ENCODE data around the gene GDF3. TPM values are rescaled to one million over a fixed set of nuclear protein-coding genes. Genes with fewer than 3 reads are reported as not detected.

GDF3 gene
- total RNA-seq, 1 experiment from 2014 or later: not detected

- TF ChIP-seq CTCF (IDR thresholded peaks at IDR 0.05; ENCODE audit: unreplicated experiment): no peak
- Mint-ChIP-seq H3K27me3 (ENCODE audit: unreplicated experiment) (peaks cover under 1% of the 10 kb centered on the region), H3K4me3 (ENCODE audit: low read depth, unreplicated experiment) (no peak within 1 kb of the TSS), H3K36me3 (ENCODE audit: insufficient read depth, unreplicated experiment) (no peaks in the 10 kb centered on the region), H3K27ac (ENCODE audit: unreplicated experiment) (no peak within 1 kb of the TSS), H3K4me1 (ENCODE audit: low read depth, unreplicated experiment) (no peaks in the 10 kb centered on the region), H3K9me3 (ENCODE audit: low read depth, unreplicated experiment) (no peaks in the 10 kb centered on the region)
- intact Hi-C loops (cut with micrococcal nuclease; ENCODE audit: unreplicated experiment): no loop called here
- no TSS peak for BruUV-seq (replicated peaks)
- DNase-seq: no peak
- CTCF ChIA-PET: no interaction called here
Measured at GRCh38 chr12:7711133-7711532, 15.6 kb upstream of the GDF3 start, which contains the start of gene DPPA3. DPPA3 (plus strand) TSS chr12:7711433; CDS start chr12:7711571, 138 bp downstream.

GRCh38 chr12:7709969-7710675 lies 14.5 kb upstream of the GDF3 start:
- intact Hi-C loops (cut with micrococcal nuclease; ENCODE audit: unreplicated experiment): no loop called here
- H3K4me1 Mint-ChIP-seq (ENCODE audit: low read depth, unreplicated experiment): no peaks in the 10 kb centered on the region
- H3K4me3 Mint-ChIP-seq (ENCODE audit: low read depth, unreplicated experiment): no peak overlapping the region
- no TSS peak for BruUV-seq (replicated peaks)
- no peaks in the 10 kb centered on the region for H3K27me3 Mint-ChIP-seq (ENCODE audit: unreplicated experiment)
- no peak for DNase-seq
- H3K9me3 Mint-ChIP-seq (ENCODE audit: low read depth, unreplicated experiment): no peaks in the 10 kb centered on the region
- no peak for TF ChIP-seq CTCF (IDR thresholded peaks at IDR 0.05; ENCODE audit: unreplicated experiment)
- CTCF ChIA-PET: interaction anchor here (0.5 kb wide), 1 partner anchor 203 kb away, joined by 3 read pairs; no protein-coding TSS in a partner anchor
- peaks cover 4% of the 10 kb centered on the region for H3K36me3 Mint-ChIP-seq (ENCODE audit: insufficient read depth, unreplicated experiment)
- H3K27ac Mint-ChIP-seq (ENCODE audit: unreplicated experiment): no peak overlapping the region

GRCh38 chr12:7705846-7706245 lies 10.3 kb upstream of the GDF3 start:
- H3K9me3 Mint-ChIP-seq (ENCODE audit: low read depth, unreplicated experiment): peaks cover 2% of the 10 kb centered on the region
- no peak for DNase-seq
- no peak for TF ChIP-seq CTCF (IDR thresholded peaks at IDR 0.05; ENCODE audit: unreplicated experiment)
- no peaks in the 10 kb centered on the region for H3K27me3 Mint-ChIP-seq (ENCODE audit: unreplicated experiment)
- no peaks in the 10 kb centered on the region for H3K4me1 Mint-ChIP-seq (ENCODE audit: low read depth, unreplicated experiment)
- intact Hi-C loops (cut with micrococcal nuclease; ENCODE audit: unreplicated experiment): no loop called here
- no peak overlapping the region for H3K27ac Mint-ChIP-seq (ENCODE audit: unreplicated experiment)
- CTCF ChIA-PET: interaction anchor here (1.0 kb wide), 1 partner anchor 19 kb away, joined by 3 read pairs; no protein-coding TSS in a partner anchor
- H3K4me3 Mint-ChIP-seq (ENCODE audit: low read depth, unreplicated experiment): no peak overlapping the region
- peaks cover 4% of the 10 kb centered on the region for H3K36me3 Mint-ChIP-seq (ENCODE audit: insufficient read depth, unreplicated experiment)
- no TSS peak for BruUV-seq (replicated peaks)

GRCh38 chr12:7695237-7695560 lies 376 bp downstream of the GDF3 start:
- Mint-ChIP-seq H3K4me3 (ENCODE audit: low read depth, unreplicated experiment) (no peak overlapping the region), H3K27me3 (ENCODE audit: unreplicated experiment) (no peaks in the 10 kb centered on the region), H3K27ac (ENCODE audit: unreplicated experiment) (no peak overlapping the region), H3K4me1 (ENCODE audit: low read depth, unreplicated experiment) (no peaks in the 10 kb centered on the region), H3K36me3 (ENCODE audit: insufficient read depth, unreplicated experiment) (no peaks in the 10 kb centered on the region), H3K9me3 (ENCODE audit: low read depth, unreplicated experiment) (no peaks in the 10 kb centered on the region)
- no peak for DNase-seq
- CTCF ChIA-PET: interaction anchor here (1.0 kb wide), 1 partner anchor 52 kb away, joined by 4 read pairs; no protein-coding TSS in a partner anchor
- no TSS peak for BruUV-seq (replicated peaks)
- intact Hi-C loops (cut with micrococcal nuclease; ENCODE audit: unreplicated experiment): no loop called here
- no peak for TF ChIP-seq CTCF (IDR thresholded peaks at IDR 0.05; ENCODE audit: unreplicated experiment)

All from Calu3 (cell line).